K562 (cell line): ENCODE results near the gene CIB2. TPM values are rescaled to one million over a fixed set of nuclear protein-coding genes. Genes with fewer than 3 reads are reported as not detected.
A peak's percentile ranks its signal among the peaks of the same experiment; 100 is the strongest.

ENCODE experiments used
- CGGBP1 ChIP-seq: fragments of 250-450 bp; sonication (Bioruptor Pico); IDR thresholded peaks from 2 replicates; pipeline ENCODE4 v1.9.0; 2021; ENCODE audit warnings: mild to moderate bottlenecking
- EGR1 ChIP-seq: fragments of 450-650 bp; conservative IDR thresholded peaks from 2 replicates; pipeline ENCODE4 v1.6.1; 2017; ENCODE audit warnings: mild to moderate bottlenecking
- FOXJ2 ChIP-seq: fragments of 200-800 bp; sonication (Bioruptor generic); IDR thresholded peaks from 2 replicates; pipeline ENCODE4 v1.6.1; 2016; ENCODE audit warnings: missing genetic modification characterization, missing compliant biosample characterization
- GTF2E2 ChIP-seq: fragments of 200-800 bp; sonication (Bioruptor generic); IDR thresholded peaks from 2 replicates; pipeline ENCODE4 v1.6.1; 2016; ENCODE audit warnings: missing genetic modification characterization, missing compliant biosample characterization
- HMG20A ChIP-seq: fragments of 450-650 bp; formaldehyde crosslinking; conservative IDR thresholded peaks from 2 replicates; pipeline ENCODE4 v1.4.0; 2020; ENCODE audit warnings: mild to moderate bottlenecking, mixed read lengths
- KDM4B ChIP-seq, 2 experiments: fragments of 450-650 bp in 1 of 2; sonication (generic) in 1 of 2; IDR thresholded peaks; 2 replicates each; pipeline ENCODE4 v1.6.1; 2016 to 2017; ENCODE audit warnings: borderline replicate concordance in 2 of 2, antibody characterized with exemption in 1 of 2, low read depth in 1 of 2, mild to moderate bottlenecking in 1 of 2
- MAFG ChIP-seq: fragments of 450-650 bp; conservative IDR thresholded peaks from 2 replicates; pipeline ENCODE4 v1.6.1; 2016; ENCODE audit warnings: missing genetic modification characterization, missing compliant biosample characterization
- OTX1 ChIP-seq: fragments of 450-650 bp; formaldehyde crosslinking; IDR thresholded peaks from 2 replicates; pipeline ENCODE4 v1.4.0; 2022; ENCODE audit warnings: mild to moderate bottlenecking
- PCBP1 ChIP-seq: fragments of 200-400 bp; formaldehyde crosslinking; IDR thresholded peaks from 2 replicates; pipeline ENCODE4 v1.6.1; 2018; ENCODE audit warnings: mild to moderate bottlenecking, low read depth, low read length; ENCODE audit not compliant: poor library complexity, severe bottlenecking
- SMAD1 ChIP-seq: fragments of 150-350 bp; IDR thresholded peaks from 2 replicates; pipeline ENCODE4 v1.6.1; 2014; ENCODE audit warnings: low read length, low read depth; ENCODE audit not compliant: partially characterized antibody
- SMAD4 ChIP-seq: fragments of 250-450 bp; sonication (Bioruptor Pico); conservative IDR thresholded peaks from 2 replicates; pipeline ENCODE4 v1.8.0; 2021; ENCODE audit warnings: inconsistent platforms, mild to moderate bottlenecking, moderate library complexity
- TEAD1 ChIP-seq, 2 experiments: fragments of 450-650 bp in 1 of 2; sonication (generic) in 1 of 2; formaldehyde crosslinking; IDR thresholded peaks; 2 replicates each; pipeline versions ENCODE4 v1.4.0 to v1.8.0; 2020 to 2022; ENCODE audit warnings: mild to moderate bottlenecking in 2 of 2, missing genetic modification reagents in 1 of 2
- TGIF2 ChIP-seq: sonication (generic); formaldehyde crosslinking; IDR thresholded peaks from 2 replicates; pipeline ENCODE4 v1.8.1; 2022; ENCODE audit warnings: mild to moderate bottlenecking, missing genetic modification reagents, moderate library complexity
- TOE1 ChIP-seq, 2 experiments: fragments of 450-650 bp in 1 of 2; sonication (generic) in 1 of 2; formaldehyde crosslinking in 1 of 2; IDR thresholded peaks; 2 replicates each; pipeline versions ENCODE4 v1.7.1 to v1.8.0; 2016 to 2022; ENCODE audit warnings: borderline replicate concordance in 2 of 2, mild to moderate bottlenecking in 2 of 2, antibody characterized with exemption in 1 of 2, inconsistent platforms in 1 of 2, low read depth in 1 of 2, missing genetic modification reagents in 1 of 2, moderate library complexity in 1 of 2
- ZNF212 ChIP-seq: fragments of 450-650 bp; formaldehyde crosslinking; IDR thresholded peaks from 2 replicates; pipeline ENCODE4 v1.4.0; 2020; ENCODE audit warnings: mild to moderate bottlenecking
- ZNF512 ChIP-seq: IDR thresholded peaks from 2 replicates; pipeline ENCODE4 v1.6.1; 2016; ENCODE audit warnings: missing genetic modification characterization, missing compliant biosample characterization
- ZNF830 ChIP-seq: fragments of 250-450 bp; sonication (Bioruptor Pico); IDR thresholded peaks from 2 replicates; pipeline ENCODE4 v1.5.0; 2021; ENCODE audit warnings: mild to moderate bottlenecking
- polyA plus RNA-seq, 8 experiments: library from polyadenylated mRNA; depleted of rRNA in 4 of 8; stranded (reverse) in 5 of 8; unstranded in 3 of 8; fragments of >200 nt; fragmentation: Nextera tagmentation in 2 of 8; fragmentation: Illumina TruSeq in 1 of 8; extraction: Ambion mirVana in 2 of 8; extraction: Trizol in 1 of 8; gene quantifications; 2 replicates each; pipeline versions ENCODE4 v1.2.1 to v1.2.3, GENCODE V29; 2011 to 2014; ENCODE audit warnings: inconsistent platforms in 1 of 8, missing spikeins in 1 of 8
- total RNA-seq, 7 experiments: library from RNA; depleted of rRNA in 6 of 7; stranded (reverse); fragments of >200 nt in 6 of 7; fragmentation: Illumina TruSeq in 2 of 7; extraction: Trizol in 2 of 7; gene quantifications; 2 replicates each; pipeline versions ENCODE4 v1.2.1 to v1.2.3, GENCODE V29; 2011 to 2021; ENCODE audit warnings: low replicate concordance in 1 of 7
- TF ChIP-seq, protein P1 (sequence below): fragments of 450-650 bp; formaldehyde crosslinking; IDR thresholded peaks from 2 replicates; pipeline ENCODE4 v1.4.0; 2022; ENCODE audit warnings: missing genetic modification characterization
- TF ChIP-seq, protein P2 (sequence below), 2 experiments: fragments of 250-450 bp in 1 of 2; fragments of 450-650 bp in 1 of 2; sonication (Bioruptor Pico) in 1 of 2; IDR thresholded peaks; 2 replicates each; pipeline versions ENCODE4 v1.6.1 to v1.8.0; 2016 to 2021; ENCODE audit warnings: mild to moderate bottlenecking in 2 of 2, moderate library complexity in 2 of 2, missing compliant biosample characterization in 1 of 2, missing genetic modification characterization in 1 of 2
- TF ChIP-seq, protein P3 (sequence below), 2 experiments: fragments of 450-650 bp in 1 of 2; sonication (generic) in 1 of 2; formaldehyde crosslinking; conservative IDR thresholded peaks; 2 replicates each; pipeline versions ENCODE4 v1.4.0 to v1.8.1; 2020 to 2022; ENCODE audit warnings: mild to moderate bottlenecking in 1 of 2, missing genetic modification reagents in 1 of 2
- TF ChIP-seq, protein P4 (sequence below): fragments of 450-650 bp; IDR thresholded peaks from 2 replicates; pipeline ENCODE4 v1.6.1; 2016

The CIB2 gene
- total and polyA plus RNA-seq, 9 of the 15 experiments (the other 6 are each of a cell fraction or from before 2014, with no cell fraction given), result 1.5 to 37.4 (median 19.4) TPM

DNA sequence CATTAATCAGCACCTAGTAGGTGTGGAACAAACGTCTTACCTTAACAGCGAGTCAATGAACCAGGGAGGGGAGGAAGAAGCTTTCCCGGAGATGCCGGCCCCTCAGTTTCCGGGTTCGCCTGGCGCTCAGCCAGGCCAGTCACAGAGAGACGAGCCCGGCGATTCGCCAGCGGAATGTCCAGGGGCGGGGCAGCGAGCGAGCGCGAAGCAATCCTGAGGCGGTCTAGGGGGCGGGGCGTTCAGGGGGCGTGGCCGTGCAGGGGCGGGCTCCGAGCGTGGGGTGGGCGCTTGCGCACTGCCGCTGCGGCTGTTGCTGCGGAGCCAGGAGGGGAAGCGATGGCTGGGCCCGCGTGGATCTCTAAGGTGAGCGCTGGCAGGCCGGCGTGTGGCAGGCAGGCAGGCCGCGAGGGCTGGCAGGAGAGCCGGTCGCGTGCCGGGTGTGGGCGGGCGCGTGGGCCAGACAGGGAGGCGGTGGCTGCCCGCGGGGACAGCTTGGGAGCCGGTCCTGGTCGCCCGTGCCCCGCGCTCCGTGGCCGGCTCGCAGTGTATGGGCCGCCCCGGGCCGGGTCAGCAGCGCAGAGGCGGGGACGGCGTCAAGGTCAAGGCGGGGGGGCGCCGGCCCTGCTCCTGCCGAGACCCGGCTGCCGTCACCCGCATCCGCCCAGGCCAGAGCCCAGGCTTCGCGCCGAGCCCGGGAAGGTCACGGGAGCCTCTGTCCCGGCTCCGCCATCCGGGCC lies 18.0 kb upstream of the CIB2 start, which contains the start of gene IDH3A (continued):
- no peak for TF ChIP-seq ZNF512 (tag)
- TF ChIP-seq PCBP1, result no peak
- TF ChIP-seq MAFG, result no peak
- no peak for TF ChIP-seq OTX1 (CRISPR knock-in tag)
- TF ChIP-seq, protein P1, sequence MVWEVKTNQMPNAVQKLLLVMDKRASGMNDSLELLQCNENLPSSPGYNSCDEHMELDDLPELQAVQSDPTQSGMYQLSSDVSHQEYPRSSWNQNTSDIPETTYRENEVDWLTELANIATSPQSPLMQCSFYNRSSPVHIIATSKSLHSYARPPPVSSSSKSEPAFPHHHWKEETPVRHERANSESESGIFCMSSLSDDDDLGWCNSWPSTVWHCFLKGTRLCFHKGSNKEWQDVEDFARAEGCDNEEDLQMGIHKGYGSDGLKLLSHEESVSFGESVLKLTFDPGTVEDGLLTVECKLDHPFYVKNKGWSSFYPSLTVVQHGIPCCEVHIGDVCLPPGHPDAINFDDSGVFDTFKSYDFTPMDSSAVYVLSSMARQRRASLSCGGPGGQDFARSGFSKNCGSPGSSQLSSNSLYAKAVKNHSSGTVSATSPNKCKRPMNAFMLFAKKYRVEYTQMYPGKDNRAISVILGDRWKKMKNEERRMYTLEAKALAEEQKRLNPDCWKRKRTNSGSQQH (CRISPR knock-in tag), result no peak
- TF ChIP-seq CGGBP1 (CRISPR knock-in tag), result no peak
- no peak for TF ChIP-seq SMAD1
- no peak for TF ChIP-seq ZNF212
- no peak for TF ChIP-seq SMAD4 (CRISPR knock-in tag)
- TF ChIP-seq TOE1 (IDR thresholded peaks at IDR 0.05; ENCODE audit: borderline replicate concordance), result no peak
- no peak for TF ChIP-seq TOE1 (CRISPR knock-in tag; IDR thresholded peaks at IDR 0.05; ENCODE audit: borderline replicate concordance, low read depth)
- no peak for TF ChIP-seq GTF2E2 (tag)
- no peak for TF ChIP-seq TGIF2 (CRISPR knock-in tag)
- TF ChIP-seq, protein P2, sequence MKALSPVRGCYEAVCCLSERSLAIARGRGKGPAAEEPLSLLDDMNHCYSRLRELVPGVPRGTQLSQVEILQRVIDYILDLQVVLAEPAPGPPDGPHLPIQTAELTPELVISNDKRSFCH (CRISPR knock-in tag; IDR thresholded peaks at IDR 0.05), result no peak
- TF ChIP-seq, protein P2 (tag; IDR thresholded peaks at IDR 0.05), result 0 out of 2 replicates have a peak, but pooled peaks have one; percentile 53
- TF ChIP-seq, protein P3, sequence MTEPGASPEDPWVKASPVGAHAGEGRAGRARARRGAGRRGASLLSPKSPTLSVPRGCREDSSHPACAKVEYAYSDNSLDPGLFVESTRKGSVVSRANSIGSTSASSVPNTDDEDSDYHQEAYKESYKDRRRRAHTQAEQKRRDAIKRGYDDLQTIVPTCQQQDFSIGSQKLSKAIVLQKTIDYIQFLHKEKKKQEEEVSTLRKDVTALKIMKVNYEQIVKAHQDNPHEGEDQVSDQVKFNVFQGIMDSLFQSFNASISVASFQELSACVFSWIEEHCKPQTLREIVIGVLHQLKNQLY (CRISPR knock-in tag; conservative IDR thresholded peaks at IDR 0.05), result no peak
- TF ChIP-seq HMG20A (CRISPR knock-in tag), result no peak
- TF ChIP-seq FOXJ2 (tag), result no peak
- no peak for TF ChIP-seq KDM4B (IDR thresholded peaks at IDR 0.05; ENCODE audit: borderline replicate concordance in 2 of 2, low read depth in 1 of 2)
- TF ChIP-seq ZNF830 (CRISPR knock-in tag), result no peak
- peak; percentile 61 for TF ChIP-seq EGR1
- TF ChIP-seq TEAD1 (CRISPR knock-in tag; IDR thresholded peaks at IDR 0.05), result peak in 1 of 2 experiments; percentile 66; a peak in 1 of 4 replicates
- TF ChIP-seq, protein P4, sequence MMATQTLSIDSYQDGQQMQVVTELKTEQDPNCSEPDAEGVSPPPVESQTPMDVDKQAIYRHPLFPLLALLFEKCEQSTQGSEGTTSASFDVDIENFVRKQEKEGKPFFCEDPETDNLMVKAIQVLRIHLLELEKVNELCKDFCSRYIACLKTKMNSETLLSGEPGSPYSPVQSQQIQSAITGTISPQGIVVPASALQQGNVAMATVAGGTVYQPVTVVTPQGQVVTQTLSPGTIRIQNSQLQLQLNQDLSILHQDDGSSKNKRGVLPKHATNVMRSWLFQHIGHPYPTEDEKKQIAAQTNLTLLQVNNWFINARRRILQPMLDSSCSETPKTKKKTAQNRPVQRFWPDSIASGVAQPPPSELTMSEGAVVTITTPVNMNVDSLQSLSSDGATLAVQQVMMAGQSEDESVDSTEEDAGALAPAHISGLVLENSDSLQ, result peak; percentile 51
